Fibroblast of the aortic adventitia (primary cell): ENCODE results near the gene GAK. TPM values are rescaled to one million over a fixed set of nuclear protein-coding genes. Genes with fewer than 3 reads are reported as not detected.

ENCODE experiments used
- DNase-seq: peaks from one replicate; pipeline ENCODE4 v3.0.0-alpha.2; 2010; ENCODE audit warnings: low read depth
- H3K4me3 ChIP-seq: 2 replicates; pipeline ENCODE4 v1.5.1; 2011; ENCODE audit warnings: low read depth, mild to moderate bottlenecking, control low read depth, low read length, moderate library complexity
- CTCF ChIP-seq: IDR thresholded peaks from 2 replicates; pipeline ENCODE4 v1.5.1; 2011; ENCODE audit warnings: mild to moderate bottlenecking, low read length, control low read depth, inconsistent platforms; ENCODE audit not compliant: insufficient read depth
- total RNA-seq: library from RNA; depleted of rRNA; stranded (reverse); fragments of >200 nt; gene quantifications from 2 replicates; pipeline ENCODE4 v1.2.3, GENCODE V29; 2012; ENCODE audit warnings: low replicate concordance

GAK gene
- total RNA-seq, 1 donor: 49.4 TPM

GRCh38 chr4:822361-823175, 109.5 kb downstream of the GAK start:
- DNase-seq: no peak

GRCh38 chr4:821631-822030, 110.5 kb downstream of the GAK start:
- DNase-seq: no peak
- no peak for TF ChIP-seq CTCF
- H3K4me3 ChIP-seq: no peak overlapping the region

More at GRCh38 chr4:822361-823175, 109.5 kb downstream of the GAK start:
- H3K4me3 ChIP-seq: no peak overlapping the region
- TF ChIP-seq CTCF: no peak

GRCh38 chr4:821181-821591, 110.9 kb downstream of the GAK start:
- TF ChIP-seq CTCF: no peak
- H3K4me3 ChIP-seq: no peak overlapping the region
- DNase-seq: no peak

GRCh38 chr4:820230-821172, 111.6 kb downstream of the GAK start:
- H3K4me3 ChIP-seq: no peak overlapping the region
- no peak for TF ChIP-seq CTCF
- DNase-seq: no peak

GRCh38 chr4:819401-820229, 112.5 kb downstream of the GAK start:
- no peak for DNase-seq
- no peak for TF ChIP-seq CTCF
- H3K4me3 ChIP-seq: no peak overlapping the region
